OCI-LY3 (cell line): ENCODE results near the gene WASHC4.
"Not testable (repeated sequence)": the region's sequence is repeated elsewhere in the genome, so short reads cannot be mapped to it uniquely, and the experiment has no call there.

ENCODE experiments used
- CTCF ChIP-seq: fragments of 200-600, 300-600 bp; sonication (generic); IDR thresholded peaks from 2 replicates; pipeline ENCODE4 v1.5.1; 2014; ENCODE audit warnings: antibody characterized with exemption, low read length, low read depth
- EZH2phosphoT487 ChIP-seq: fragments of 200-600 bp; shearing (Covaris generic); IDR thresholded peaks from 2 replicates; pipeline ENCODE4 v1.6.1; 2018; ENCODE audit warnings: antibody characterized with exemption, mixed run types, low read depth

- TF ChIP-seq CTCF, EZH2phosphoT487: not testable (repeated sequence)
Observed at GRCh38 chr12:105095338-105095737, 12.2 kb upstream of the WASHC4 start.
